ENCODE data around the gene GSG1L.

The GSG1L gene

DNA sequence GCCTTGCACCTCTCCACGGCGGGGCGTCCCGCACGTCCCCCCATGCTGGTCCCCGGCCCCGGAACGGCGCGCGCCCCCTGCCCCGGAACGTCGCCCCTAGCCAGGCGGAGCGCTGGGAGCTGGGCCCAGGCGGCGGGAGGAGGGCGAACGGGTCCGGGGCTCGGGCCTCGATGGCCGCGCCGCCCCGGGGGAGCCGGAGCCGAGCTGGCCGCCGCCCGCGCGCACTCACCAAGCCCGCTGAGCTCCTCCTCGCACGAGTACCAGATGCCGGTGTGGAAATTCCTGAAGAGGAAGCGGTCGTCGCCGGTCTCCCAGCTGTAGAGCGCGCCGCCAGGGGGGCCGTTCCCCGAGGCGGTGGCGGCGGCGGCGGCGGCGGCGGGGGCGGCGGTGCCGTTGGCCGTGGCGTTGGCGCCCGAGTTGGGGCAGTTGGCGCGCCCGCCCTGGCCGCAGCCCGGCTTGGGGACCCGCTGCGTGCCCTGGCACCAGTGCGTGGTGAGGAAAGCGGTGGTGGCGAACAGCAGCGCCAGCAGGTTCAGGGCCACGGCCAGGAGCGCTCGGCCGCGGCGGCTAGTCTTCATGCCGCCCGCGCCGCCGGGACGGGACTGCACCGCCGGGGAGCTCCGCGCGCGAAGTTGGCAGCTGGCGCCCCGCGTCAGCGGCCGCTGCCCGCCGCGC is 530 bp downstream of the GSG1L start:
- no peak for DNase-seq (ENCODE audit: low read depth in 2 of 2)

DNA sequence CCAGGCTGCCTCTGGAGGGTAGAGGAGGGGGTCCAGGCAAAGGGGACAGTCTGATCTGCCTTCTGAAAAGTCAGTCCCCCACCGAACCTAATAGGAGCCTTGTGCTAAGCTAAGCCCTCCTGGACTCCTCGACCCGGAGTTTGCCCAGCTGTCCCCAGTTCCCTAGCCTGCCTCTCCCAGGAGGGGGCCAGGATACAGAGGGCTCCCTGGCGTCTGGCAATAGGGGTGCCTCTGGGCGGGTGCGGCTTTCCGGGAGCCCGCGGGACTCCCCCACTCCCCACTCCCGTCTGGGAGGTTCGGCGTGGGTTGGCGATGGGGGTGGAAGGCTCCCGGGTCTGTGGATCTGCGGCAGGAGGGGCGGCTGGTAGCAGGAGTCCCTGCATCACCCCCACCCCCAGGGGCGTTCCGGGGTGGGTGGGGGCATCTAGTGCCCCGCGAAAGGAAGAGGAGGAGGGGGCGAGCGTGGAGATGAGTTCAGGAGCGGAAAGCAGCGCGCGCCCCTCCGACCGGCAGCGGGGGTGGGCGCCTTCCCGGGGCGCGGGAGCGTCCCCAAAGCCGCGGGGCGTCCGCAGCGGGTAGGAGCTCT is 1.2 kb downstream of the GSG1L start:
- DNase-seq (ENCODE audit: low read depth in 2 of 2): no peak

DNA sequence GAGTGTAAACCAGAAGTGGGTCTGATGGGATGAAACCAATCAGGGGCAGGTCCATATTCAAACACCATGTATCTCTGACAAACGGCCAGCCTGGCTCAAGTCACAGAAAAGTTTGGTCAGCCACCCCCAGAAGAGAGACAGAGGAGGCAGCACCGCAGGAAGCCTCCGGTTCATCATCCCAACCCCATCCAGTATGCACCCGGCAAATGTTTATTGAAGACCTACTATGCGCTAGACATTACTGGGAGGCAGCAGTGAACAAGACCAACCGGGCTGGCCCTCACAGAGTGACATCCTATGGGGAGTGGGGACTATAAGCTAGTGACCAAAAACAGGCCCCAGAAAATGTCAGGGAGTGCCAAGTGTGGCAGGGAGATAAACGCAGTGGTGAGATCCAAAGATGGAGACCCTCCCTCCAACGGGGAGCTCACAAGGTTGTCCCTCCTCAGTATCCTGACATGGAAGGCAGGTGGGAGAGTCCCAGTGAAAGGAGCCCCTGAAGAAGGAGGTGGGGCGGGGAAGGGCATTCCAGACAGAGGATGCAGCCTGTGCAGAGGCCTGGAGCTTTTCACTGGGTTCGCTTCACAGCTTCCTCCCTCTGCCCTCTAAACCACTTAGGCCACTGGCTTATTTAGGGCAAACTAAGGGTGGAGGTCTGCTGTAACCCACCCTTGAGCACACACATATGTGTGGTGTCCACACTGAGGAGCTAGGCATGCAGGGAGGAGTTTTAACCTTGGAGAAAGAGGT is 2.0 kb downstream of the GSG1L start:
- no peak for DNase-seq (ENCODE audit: low read depth in 2 of 2)

DNA sequence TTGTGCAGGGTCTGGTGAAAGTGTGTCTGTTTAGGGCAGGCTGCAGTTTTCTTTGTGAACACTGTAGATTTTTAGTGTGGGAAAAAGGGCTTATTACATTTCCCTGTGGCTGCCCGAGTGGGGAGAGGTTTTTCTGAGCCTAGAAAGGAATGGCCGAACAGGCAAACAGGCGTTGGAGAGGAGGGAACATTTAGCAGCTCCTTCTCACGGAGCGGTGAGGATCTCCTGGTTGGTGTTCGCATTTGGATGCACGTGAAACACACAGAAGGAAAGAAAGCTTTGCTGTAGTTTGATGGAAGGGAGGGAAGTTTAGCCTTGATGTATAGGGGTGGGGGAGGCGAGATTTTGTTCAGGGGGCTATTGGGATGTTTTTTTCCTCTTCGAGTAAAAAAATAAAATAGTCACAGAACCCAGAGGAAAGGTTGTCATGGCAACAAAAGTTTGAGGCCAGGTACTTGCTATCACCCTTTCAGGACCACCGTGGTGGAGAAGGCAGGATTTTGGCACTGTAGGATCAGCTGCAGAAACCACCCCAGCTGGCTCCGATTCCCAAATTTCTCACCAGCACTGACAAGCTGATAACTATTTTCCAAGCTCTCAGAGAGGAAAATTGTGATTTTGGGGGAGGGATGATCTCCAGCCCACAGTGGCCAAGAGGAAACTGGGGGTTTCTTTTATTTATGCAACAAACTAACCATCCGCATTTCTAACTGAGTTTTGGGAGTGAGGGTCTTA is 3.5 kb downstream of the GSG1L start:
- DNase-seq (ENCODE audit: low read depth in 2 of 2): no peak

DNA sequence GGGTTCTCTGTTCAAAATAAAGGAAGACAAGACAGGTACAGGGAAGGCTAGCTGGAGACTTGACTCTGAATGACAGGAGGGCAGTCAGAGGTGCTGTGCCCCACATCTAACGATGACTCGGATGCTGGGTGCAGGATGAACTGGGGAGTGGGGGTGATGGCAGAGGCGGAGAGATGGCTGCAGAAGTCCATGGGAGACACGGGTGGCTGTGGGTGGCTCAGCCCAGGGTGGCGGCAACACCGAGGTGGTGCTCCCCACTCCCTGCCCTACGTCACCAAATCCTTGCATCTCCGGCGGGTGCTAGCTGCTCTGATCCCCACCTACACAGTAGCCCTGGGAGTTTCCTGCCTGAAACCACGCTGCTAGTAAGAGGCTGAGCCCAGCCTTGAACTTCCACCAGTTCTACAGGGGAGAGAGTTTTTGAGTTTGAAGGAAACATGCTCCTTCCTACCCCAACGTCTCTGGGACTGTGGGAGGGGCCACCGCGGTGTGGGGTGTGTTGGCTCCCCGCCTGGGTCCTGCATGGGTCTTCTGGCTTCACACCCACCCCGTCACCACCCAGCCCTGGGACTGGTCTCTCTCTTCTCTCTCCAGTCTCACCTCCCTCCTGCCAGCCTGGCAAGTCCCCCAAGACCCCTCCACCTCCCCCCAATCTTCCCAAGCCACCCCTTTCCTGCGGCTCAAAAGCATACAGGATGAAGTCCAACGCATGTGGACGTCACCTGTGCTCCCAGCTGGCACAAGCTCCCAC is 4.5 kb downstream of the GSG1L start:
- no peak for DNase-seq (ENCODE audit: low read depth in 2 of 2)

GRCh38 chr16:28057949-28058348 is 5.6 kb downstream of the GSG1L start:
- no peak for DNase-seq (ENCODE audit: low read depth in 2 of 2)

DNA sequence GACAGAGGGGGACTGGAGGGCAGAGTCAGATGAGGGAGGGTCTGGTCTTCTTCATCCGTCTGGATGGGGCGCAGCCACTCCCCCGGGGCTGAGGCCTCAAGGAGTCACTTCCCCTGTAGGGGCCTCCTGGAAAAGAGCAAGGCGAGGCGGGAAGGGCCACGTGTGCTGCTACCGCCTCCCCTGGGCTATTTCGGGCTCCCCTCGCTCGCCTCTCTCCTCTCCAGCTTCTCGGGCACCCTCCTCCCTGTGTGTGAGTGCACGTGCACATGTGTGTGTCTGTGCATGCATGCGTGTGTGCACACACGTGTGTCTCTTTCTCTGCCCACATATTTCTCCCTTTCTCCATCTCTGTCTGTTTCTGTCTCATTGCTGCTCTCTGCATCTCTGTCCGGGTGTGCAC is 10.1 kb downstream of the GSG1L start:
- no peak for DNase-seq (ENCODE audit: low read depth in 2 of 2)

- no peak for DNase-seq (ENCODE audit: low read depth in 2 of 2)
These were observed 11.0 kb downstream of the GSG1L start for GRCh38 chr16:28052274-28053128.

DNA sequence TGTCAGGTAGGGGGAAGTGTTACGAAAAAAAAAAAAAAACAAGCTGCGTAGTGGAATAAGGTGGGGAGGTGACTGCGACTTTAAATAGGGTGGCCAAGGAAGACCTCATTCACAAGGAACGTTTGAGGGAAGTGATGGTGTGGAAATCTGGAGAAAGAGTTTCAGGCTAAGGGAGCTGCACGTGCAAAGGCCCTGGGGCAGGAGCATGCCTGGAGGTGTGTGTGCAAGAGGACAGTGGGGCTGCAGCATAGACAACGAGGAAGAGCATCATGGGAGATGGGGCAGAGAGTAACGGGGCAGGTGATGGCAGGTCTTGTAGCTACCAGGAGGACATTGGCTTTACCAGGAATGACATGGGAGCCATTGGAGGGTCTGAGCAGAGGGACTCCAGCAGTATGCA is 12.0 kb downstream of the GSG1L start:
- DNase-seq (ENCODE audit: low read depth in 2 of 2): no peak

DNA sequence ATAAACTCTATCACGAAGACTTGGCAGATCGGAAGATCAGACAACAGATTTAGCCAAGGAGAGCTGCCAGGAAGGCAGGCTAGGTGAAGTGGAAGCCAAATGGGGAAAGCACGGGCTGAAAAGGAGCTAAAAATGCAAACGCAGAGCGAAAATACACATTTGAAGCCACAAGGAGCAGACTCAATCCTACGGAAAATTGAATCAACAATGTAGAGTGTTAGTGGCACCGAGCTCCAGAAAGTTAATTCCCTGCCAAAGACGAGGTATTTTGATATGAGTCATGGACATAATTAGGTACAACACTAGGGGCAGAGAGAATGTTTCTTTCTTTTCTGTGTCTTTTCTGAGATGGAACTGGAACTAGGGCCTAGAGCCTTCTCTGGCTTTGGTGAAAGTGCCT is 20.7 kb downstream of the GSG1L start:
- DNase-seq (ENCODE audit: low read depth in 2 of 2): no peak

GRCh38 chr16:28041615-28042014 is 21.9 kb downstream of the GSG1L start:
- no peak for DNase-seq (ENCODE audit: low read depth in 2 of 2)

DNA sequence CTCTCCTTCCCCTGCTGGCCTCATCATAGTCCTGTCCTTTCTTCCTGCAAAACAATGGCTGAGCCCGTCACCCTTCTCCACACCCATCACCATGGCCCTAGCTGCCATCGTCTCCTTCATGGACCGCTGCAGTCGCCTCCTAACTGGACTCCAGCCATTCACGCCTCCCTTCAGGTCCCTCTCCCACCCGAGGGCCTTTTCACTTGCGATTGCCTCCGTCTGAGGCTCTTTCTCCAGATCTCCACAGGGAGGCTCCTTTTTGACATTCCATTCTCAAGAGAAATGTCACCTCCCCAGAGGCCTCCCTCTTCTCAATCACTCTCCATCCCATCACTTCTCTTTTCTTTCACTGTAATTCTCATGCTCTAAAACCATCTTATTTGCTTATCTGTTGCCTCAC is 23.5 kb downstream of the GSG1L start:
- no peak for DNase-seq (ENCODE audit: low read depth in 2 of 2)

DNA sequence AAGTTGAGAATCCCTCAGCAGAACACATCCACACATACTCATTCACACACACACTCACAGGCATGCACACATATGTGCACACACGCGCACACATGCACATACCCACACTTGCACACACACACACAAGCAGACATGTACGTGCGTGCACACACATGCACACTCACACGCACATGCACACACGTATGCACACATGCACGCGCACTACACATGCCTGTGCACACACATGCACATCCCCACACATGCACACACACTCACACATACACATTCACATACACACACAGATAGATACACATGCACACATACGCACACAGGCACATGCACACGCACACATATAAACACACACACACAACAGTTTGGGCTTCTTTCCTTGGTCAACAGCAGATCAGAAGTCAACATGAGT is 24.0 kb downstream of the GSG1L start:
- no peak for DNase-seq (ENCODE audit: low read depth in 2 of 2)

DNA sequence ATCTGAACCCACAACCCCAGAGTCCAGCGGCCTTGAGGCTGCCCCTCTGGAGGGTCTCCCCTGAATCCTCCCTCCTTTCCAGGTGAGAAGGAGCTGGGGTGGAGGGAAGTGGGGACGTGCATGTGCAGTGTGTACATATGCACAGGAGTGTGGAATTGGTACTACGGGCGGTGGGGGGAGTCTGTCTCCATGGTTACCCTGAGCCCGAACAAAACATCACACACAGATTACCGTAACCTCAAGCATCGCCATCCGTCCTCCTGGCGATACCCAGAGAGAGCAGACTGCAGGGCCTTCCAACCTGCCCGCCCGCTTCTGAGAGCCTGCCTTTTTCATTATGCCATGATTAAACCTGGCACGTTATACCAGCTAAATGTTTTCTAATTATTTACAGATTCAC is 25.1 kb downstream of the GSG1L start:
- no peak for DNase-seq (ENCODE audit: low read depth in 2 of 2)

- DNase-seq (ENCODE audit: low read depth in 2 of 2): no peak
These were observed 27.6 kb downstream of the GSG1L start for GRCh38 chr16:28035866-28036393.

- no peak for DNase-seq (ENCODE audit: low read depth in 2 of 2)
These were observed 29.6 kb downstream of the GSG1L start for GRCh38 chr16:28033870-28034269.

- no peak for DNase-seq (ENCODE audit: low read depth in 2 of 2)
These were observed 34.0 kb downstream of the GSG1L start for GRCh38 chr16:28029387-28030002.

GRCh38 chr16:28027055-28027454 is 36.5 kb downstream of the GSG1L start:
- no peak for DNase-seq (ENCODE audit: low read depth in 2 of 2)

- no peak for DNase-seq (ENCODE audit: low read depth in 2 of 2)
These were observed 37.9 kb downstream of the GSG1L start for GRCh38 chr16:28025631-28026030.

DNA sequence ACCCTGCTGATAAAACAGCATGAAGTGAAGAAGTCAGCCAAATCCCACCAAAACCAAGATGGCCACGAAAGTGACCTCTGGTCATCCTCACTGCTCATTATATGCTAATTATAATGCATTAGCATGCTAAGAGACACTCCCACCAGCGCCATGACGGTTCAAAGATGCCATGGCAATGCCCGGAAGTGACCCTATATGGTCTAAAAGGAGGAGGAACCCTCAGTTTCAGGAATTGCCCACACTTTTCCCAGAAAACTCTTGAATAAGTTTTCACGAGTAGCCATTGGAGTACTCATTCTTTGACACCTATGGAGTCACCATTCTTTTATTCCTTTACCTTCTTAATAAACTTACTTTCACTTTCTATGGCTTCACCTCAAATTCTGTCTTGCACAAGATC is 44.3 kb downstream of the GSG1L start:
- no peak for DNase-seq (ENCODE audit: low read depth in 2 of 2)
